Measurements from ENCODE around the gene SUSD1. TPM values are rescaled to one million over a fixed set of nuclear protein-coding genes. Genes with fewer than 3 reads are reported as not detected.

The SUSD1 gene
- total and polyA plus RNA-seq, 9 of the 15 experiments (the other 6 are each of a cell fraction or from before 2014, with no cell fraction given) = 10.9 to 44.4 (median 36.1) TPM

GRCh38 chr9:112170968-112171367, 4.1 kb downstream of the SUSD1 start (continued):
- TF ChIP-seq PKNOX1 (IDR thresholded peaks at IDR 0.05) (no peak; the same call in 1 of the 2 replicates), CTBP1 (IDR thresholded peaks at IDR 0.05; ENCODE audit: borderline replicate concordance) (no peak), ZNF347 (CRISPR knock-in tag; IDR thresholded peaks at IDR 0.05; ENCODE audit: low read depth) (no peak), RAD21 (CRISPR knock-in tag; conservative IDR thresholded peaks at IDR 0.05 in 1 of 2, IDR thresholded peaks at IDR 0.05 in 1 of 2) (0 out of 4 replicates have a peak, but pooled peaks of 1 of the 2 experiments have one; percentile 2), TEAD4 (IDR thresholded peaks at IDR 0.05; ENCODE audit: low read length) (peak; percentile 82), TEAD4 (CRISPR knock-in tag; IDR thresholded peaks at IDR 0.05; ENCODE audit: borderline replicate concordance) (no peak), ZHX1 (conservative IDR thresholded peaks at IDR 0.05; ENCODE audit: low read length) (no peak), MTA2 (IDR thresholded peaks at IDR 0.05; ENCODE audit: low read depth) (0 out of 2 replicates have a peak, but pooled peaks have one; percentile 6), RBBP5 (IDR thresholded peaks at IDR 0.05; ENCODE audit: borderline replicate concordance, insufficient read depth, low read length, poor library complexity, severe bottlenecking) (no peak), PBX2 (CRISPR knock-in tag; IDR thresholded peaks at IDR 0.05; ENCODE audit: low read depth) (no peak), PBX2 (tag; conservative IDR thresholded peaks at IDR 0.05; ENCODE audit: low read depth) (0 out of 2 replicates have a peak, but pooled peaks have one; percentile 15), PML (IDR thresholded peaks at IDR 0.05; ENCODE audit: low read length) (peak; percentile 29; the same call in 1 of the 2 replicates), MCM3 (IDR thresholded peaks at IDR 0.05) (no peak), TFAP4 (CRISPR knock-in tag; IDR thresholded peaks at IDR 0.05; ENCODE audit: borderline replicate concordance) (peak; percentile 76), MITF (IDR thresholded peaks at IDR 0.05) (peak; percentile 53; the same call in 1 of the 2 replicates), POLR2G (IDR thresholded peaks at IDR 0.05; ENCODE audit: low read depth, low read length) (no peak), ZEB2 (IDR thresholded peaks at IDR 0.05) (peak; percentile 45; the same call in 1 of the 2 replicates), POLR2AphosphoS5 (IDR thresholded peaks at IDR 0.05; ENCODE audit: control insufficient read depth, insufficient read depth, low read depth, low read length) (peak; percentile 71)

Measured in K562 (cell line).